Measurements from ENCODE around the gene CLEC2L.

The CLEC2L gene

DNA sequence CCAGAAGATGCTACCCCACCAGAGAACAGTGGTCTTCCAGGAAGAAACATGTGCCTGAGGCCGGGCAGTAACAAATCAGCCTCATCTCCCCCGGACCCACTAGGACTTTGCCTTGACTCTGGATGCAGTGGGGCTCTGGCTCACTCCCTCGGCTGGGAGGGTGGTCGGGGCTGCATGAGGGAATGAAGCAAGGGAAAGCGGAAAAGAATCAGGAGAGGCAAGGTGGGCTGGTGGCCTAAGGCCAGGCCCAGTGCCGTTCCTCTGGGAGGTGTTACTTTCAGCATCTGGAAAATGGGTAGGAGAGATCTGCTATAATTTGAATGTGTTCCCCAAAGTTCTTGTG is 51.8 kb downstream of the CLEC2L start:
- DNase-seq (ENCODE audit: low spot score), result no peak

DNA sequence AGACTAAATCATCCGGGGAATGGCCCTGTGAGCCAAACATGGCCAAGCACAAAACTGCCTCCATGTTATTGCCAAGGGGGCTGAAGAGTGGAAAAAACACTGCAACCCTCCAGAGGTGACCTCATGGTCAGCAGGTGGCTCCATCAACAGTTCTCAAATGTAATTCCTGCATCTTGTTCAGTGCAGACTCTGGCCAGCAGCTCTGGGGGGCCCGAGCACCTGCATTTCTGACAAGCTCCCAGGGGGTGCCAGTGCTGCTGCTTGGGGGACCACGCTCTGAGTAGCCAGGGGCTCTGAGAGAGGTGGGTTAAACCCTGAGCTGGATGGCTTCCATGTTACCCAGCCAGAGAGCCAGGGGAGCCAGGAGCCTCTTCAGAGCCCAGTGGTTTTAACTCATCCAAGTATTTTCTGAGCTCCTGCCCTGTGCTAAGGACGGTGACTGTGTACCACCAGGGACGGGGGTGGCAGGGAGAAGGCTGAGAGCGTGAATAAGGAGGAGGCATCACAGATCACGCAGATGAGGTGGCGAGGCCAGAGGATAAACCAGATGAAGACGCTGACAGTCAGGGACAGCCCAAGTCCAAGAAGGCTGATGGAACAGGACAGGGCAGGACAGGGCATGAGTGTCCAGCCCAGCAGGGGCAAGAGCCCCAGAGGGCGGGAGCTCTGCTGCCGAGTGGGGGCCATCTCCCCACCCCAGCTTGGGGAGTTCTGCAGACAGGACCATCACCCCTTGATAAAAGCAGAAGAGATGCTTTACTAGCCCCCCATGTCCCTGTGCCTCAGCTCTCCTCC is 52.9 kb downstream of the CLEC2L start:
- no peak for DNase-seq (ENCODE audit: low spot score)

DNA sequence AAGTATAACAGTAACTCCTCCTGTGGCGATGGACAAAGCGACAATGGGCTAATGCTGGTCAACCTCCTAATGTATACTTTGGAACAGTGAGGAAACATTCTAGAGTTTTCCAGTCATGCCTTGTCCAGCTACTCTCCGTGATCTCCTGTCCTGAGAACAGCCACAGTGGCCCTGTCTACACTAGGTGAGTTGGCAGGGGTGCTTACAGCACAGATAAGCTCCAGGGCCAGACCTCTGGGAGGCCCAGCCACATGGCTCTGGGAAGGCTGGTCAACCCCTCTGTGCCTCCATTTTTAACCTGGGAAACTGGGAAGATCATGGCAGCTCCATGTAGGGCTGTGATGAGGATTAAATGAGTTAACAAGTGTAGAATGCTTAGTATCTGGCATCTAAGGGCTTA is 57.0 kb downstream of the CLEC2L start:
- DNase-seq (ENCODE audit: low spot score), result no peak

DNA sequence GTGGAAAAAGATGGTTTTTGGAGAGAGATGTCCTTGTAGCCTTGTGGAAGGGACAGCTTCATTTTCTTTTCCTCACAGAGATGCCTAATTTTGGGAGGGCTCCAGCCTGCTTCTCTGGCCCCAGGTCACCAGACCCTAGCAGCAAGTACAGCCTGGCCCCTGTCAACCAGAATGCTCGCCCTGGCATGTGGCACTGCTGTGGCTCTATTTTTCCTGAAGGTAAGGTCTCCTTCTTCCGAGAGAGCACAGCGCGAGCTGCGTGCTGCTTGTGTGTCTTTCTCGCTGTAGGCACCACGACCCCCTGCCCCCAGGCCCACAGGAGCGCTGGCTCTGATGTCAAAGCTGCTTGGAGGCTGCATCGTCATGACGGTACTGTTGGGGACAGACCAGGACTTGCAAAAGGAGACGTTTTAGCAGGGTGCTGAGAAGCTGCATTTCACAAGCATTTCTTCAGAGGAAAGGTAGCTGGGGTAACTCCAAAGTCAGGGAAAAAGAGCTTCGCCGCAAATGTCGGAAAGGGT is 58.7 kb downstream of the CLEC2L start:
- no peak for DNase-seq (ENCODE audit: low spot score)

GRCh38 chr7:139582671-139583155 is 59.2 kb downstream of the CLEC2L start:
- no peak for DNase-seq (ENCODE audit: low spot score)

- DNase-seq (ENCODE audit: low spot score), result no peak
These were observed 60.5 kb downstream of the CLEC2L start for GRCh38 chr7:139583826-139584553.

GRCh38 chr7:139585042-139585441 is 61.6 kb downstream of the CLEC2L start:
- DNase-seq (ENCODE audit: low spot score), result no peak

GRCh38 chr7:139586286-139586685 is 62.8 kb downstream of the CLEC2L start:
- DNase-seq (ENCODE audit: low spot score), result no peak

DNA sequence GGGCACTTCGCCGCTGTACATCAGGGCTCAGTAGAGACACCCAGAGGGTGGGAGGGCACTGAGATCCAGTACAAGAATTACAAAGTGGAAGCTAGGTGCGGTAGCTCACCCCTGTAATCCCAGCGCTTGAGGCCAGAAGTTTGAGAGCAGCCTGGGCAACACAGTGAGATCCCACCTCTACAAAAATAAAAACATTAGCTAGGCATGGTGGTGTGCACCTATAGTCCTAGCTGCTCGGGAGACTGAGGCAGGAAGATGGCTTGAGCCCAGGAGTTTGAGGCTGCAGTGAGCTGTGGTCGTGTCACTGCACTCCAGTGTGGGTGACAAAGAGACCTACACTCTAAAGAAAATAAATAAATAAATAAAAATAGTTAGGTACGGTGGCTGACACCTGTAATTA is 64.0 kb downstream of the CLEC2L start:
- DNase-seq (ENCODE audit: low spot score), result no peak

DNA sequence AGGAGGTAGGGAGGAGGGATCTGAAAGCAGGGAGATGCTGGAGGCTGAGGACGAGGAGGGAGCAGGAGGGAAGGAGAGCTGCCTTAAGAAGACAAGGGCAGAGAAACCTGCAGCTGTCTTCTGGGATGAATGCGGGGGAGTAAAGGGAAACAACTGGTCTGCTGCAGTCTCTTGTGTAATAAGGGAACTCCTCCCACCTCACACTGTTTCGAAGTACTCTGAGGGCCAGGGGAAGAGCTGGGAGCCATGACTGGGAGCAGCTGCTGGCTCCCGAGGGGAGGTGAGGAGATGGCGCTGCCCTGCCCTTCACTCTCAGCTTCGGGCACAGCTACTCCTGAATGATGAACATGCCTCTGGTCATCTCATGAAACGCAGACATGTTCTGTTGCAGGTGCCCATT is 65.1 kb downstream of the CLEC2L start:
- DNase-seq (ENCODE audit: low spot score), result no peak

DNA sequence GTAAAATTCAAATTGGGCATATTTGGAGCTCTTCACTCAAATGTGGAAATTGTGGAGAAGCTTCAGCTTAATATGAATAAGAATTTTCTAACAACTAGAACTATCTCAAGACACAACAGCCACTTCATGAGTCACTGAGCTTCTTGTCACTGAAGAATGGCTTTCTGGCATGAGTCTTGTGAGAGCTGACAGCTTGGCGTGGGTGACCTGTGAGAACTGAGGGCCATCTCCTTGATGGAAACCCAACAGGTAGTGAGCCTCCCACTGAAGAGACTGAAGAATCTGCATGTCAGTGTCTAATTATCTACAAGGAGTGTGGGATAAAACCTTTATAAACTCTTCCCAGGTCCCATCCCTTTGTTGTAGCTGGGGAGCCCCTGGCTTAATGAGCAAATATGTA is 66.0 kb downstream of the CLEC2L start:
- DNase-seq (ENCODE audit: low spot score), result no peak

DNA sequence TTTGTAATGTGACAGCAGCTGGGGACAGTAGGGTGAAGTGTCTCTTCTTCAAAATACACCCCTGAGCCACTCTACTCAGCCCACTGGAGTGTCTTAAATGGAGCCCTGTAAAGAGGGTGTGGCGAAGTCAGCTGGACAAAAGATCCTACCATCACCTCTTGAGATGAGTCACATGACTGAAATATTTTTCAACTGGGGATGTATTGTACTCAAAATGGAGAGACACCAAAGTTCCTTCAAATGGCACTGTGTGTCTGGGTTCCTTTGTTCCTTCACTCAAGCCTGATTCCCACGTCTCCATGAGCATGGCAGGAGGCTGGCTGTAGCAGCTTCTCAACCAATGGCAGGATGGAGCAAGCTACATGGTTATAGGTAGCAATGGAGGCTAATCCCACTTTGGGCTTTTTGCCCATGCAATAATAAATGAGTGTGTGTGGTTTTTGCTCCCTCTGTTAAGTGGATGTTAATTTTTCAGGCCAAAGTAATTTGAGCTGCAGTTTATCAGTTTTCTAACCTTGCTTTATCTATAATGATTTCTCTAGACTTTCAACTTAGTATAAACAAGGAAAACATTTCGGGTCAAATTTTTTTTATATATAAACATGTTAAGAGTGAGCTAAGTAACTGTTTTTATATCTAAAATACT is 68.2 kb downstream of the CLEC2L start:
- no peak for DNase-seq (ENCODE audit: low spot score)

DNA sequence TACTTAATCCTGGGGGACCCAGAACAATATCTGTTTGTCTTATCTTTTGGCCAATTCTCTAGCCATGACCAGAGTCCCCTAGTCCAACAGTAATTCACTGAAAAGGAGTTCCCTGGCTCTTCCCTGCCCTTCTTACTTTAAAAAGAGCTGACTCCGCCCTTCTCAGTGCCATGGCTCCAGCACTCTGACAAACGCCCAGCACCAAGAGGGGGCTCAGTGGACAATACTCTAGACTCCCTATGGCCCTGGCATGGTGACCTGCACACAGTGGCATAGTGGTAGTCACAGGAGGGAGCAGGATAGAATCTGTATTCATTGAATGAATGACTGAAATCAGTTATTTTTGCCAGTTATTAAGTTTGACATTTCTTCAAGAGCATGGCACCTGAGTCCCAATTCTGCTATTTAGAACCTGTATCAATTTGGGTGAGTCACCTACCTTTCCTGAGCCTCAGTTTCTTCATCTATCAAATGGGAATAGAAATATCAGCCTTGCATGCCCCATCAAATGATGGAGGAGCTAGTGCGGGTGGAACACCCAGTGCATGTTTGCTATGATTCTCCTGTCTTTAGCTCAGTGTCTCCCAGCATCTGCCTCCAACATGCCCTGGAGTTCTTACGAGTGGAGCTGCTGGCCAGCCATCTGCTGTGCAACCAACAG is 69.4 kb downstream of the CLEC2L start:
- DNase-seq (ENCODE audit: low spot score), result no peak

DNA sequence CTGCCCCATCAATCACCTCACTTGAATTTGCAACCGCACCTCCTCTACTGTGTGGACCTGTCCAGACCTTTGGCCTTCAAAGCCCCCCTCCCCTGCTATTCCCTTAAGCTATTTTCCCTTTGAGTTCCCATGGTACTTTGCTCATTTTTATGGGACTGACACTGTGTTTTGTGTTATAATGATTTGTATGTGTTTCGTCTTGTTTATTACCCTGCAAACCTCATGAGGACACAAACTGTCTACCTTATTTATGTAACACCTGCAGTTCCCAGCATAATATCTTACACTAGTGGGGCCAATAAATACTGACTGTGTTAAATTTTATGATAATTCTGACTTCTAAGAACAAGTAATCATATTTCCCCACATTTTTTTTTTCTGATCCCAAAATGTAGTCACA is 70.6 kb downstream of the CLEC2L start:
- DNase-seq (ENCODE audit: low spot score), result no peak

Data from pons (tissue), 1 donor.